Neural cell (in vitro differentiated cells): ENCODE results near the gene NR2C1. TPM values are rescaled to one million over a fixed set of nuclear protein-coding genes. Genes with fewer than 3 reads are reported as not detected.

Source experiments
- H2AFZ ChIP-seq: fragments of 200-600, 300-800 bp; sonication (generic), shearing (Covaris generic); 2 replicates; pipeline ENCODE4 v1.6.0; 2014; ENCODE audit warnings: low read depth, mild to moderate bottlenecking, antibody characterized with exemption, low read length, moderate library complexity
- H3F3A ChIP-seq: fragments of 200-600 bp; shearing (Covaris generic); 2 replicates; pipeline ENCODE4 v1.6.1; 2016; ENCODE audit warnings: mild to moderate bottlenecking, moderate library complexity, mixed read lengths, antibody characterized with exemption, low read length; ENCODE audit not compliant: insufficient read depth, poor library complexity, severe bottlenecking
- H3K27ac ChIP-seq: fragments of 200-600, 300-800 bp; sonication (generic), shearing (Covaris generic); 2 replicates; pipeline ENCODE4 v1.5.1; 2014; ENCODE audit warnings: mild to moderate bottlenecking, low read length, moderate library complexity
- H3K27me3 ChIP-seq: fragments of 300-800, 200-600 bp; sonication (generic), shearing (Covaris generic); 2 replicates; pipeline ENCODE4 v1.6.0; 2014; ENCODE audit warnings: mild to moderate bottlenecking, low read depth, low read length, moderate library complexity; ENCODE audit not compliant: insufficient read depth
- H3K36me3 ChIP-seq: fragments of 300-800, 200-600 bp; sonication (generic), shearing (Covaris generic); 2 replicates; pipeline ENCODE4 v1.5.1; 2014; ENCODE audit warnings: mild to moderate bottlenecking, antibody characterized with exemption, low read length, moderate library complexity; ENCODE audit not compliant: insufficient read depth
- H3K4me2 ChIP-seq: fragments of 300-800, 200-600 bp; sonication (generic), shearing (Covaris generic); 2 replicates; pipeline ENCODE4 v1.6.0; 2014; ENCODE audit warnings: mild to moderate bottlenecking, low read length
- H3K4me3 ChIP-seq: fragments of 300-800, 200-600 bp; sonication (generic), shearing (Covaris generic); 2 replicates; pipeline ENCODE4 v1.5.1; 2014; ENCODE audit warnings: mild to moderate bottlenecking, low read length, moderate library complexity
- H3K79me2 ChIP-seq: fragments of 200-600 bp; shearing (Covaris generic); replicated peaks from 2 replicates; pipeline ENCODE4 v1.6.0; 2014; ENCODE audit warnings: mild to moderate bottlenecking, low read length, moderate library complexity; ENCODE audit not compliant: insufficient read depth
- H3K9ac ChIP-seq: fragments of 300-800, 200-600 bp; sonication (generic), shearing (Covaris generic); 2 replicates; pipeline ENCODE4 v1.6.1; 2016; ENCODE audit warnings: mild to moderate bottlenecking, low read length, mixed read lengths
- H3K9me2 ChIP-seq: fragments of 200-600 bp; shearing (Covaris generic); 2 replicates; pipeline ENCODE4 v1.6.1; 2016; ENCODE audit warnings: mild to moderate bottlenecking, low read length, mixed read lengths; ENCODE audit not compliant: insufficient read depth
- H3K9me3 ChIP-seq: fragments of 200-600, 300-800 bp; sonication (generic), shearing (Covaris generic); 2 replicates; pipeline ENCODE4 v1.6.1; 2016; ENCODE audit warnings: mild to moderate bottlenecking, mixed run types, low read length, moderate library complexity, mixed read lengths
- H4K20me1 ChIP-seq: fragments of 200-600 bp; shearing (Covaris generic); 2 replicates; pipeline ENCODE4 v1.6.1; 2016; ENCODE audit warnings: mild to moderate bottlenecking, mixed run types; ENCODE audit not compliant: insufficient read depth
- EP300 ChIP-seq: fragments of 450-650 bp; conservative IDR thresholded peaks from 2 replicates; pipeline ENCODE4 v1.6.1; 2014; ENCODE audit warnings: antibody characterized with exemption, mild to moderate bottlenecking, moderate library complexity; ENCODE audit not compliant: poor library complexity, severe bottlenecking
- EZH2 ChIP-seq: fragments of 200-600, 300-800 bp; shearing (Covaris generic), sonication (generic); IDR thresholded peaks from 2 replicates; pipeline ENCODE4 v1.6.1; 2014; ENCODE audit warnings: antibody characterized with exemption, low read length, borderline replicate concordance, mild to moderate bottlenecking; ENCODE audit not compliant: insufficient read depth, poor library complexity, severe bottlenecking
- MXI1 ChIP-seq: fragments of 450-650 bp; conservative IDR thresholded peaks from 2 replicates; pipeline ENCODE4 v1.6.1; 2014; ENCODE audit warnings: antibody characterized with exemption, mild to moderate bottlenecking; ENCODE audit not compliant: poor library complexity, severe bottlenecking
- POLR2AphosphoS5 ChIP-seq: IDR thresholded peaks from 2 replicates; pipeline ENCODE4 v1.6.1; 2012
- RAD21 ChIP-seq: fragments of 450-650 bp; conservative IDR thresholded peaks from 2 replicates; pipeline ENCODE4 v1.6.1; 2014; ENCODE audit warnings: antibody characterized with exemption, mild to moderate bottlenecking, moderate library complexity
- SMC3 ChIP-seq: fragments of 450-650 bp; conservative IDR thresholded peaks from 2 replicates; pipeline ENCODE4 v1.6.1; 2014; ENCODE audit warnings: antibody characterized with exemption, mild to moderate bottlenecking, moderate library complexity; ENCODE audit not compliant: poor library complexity
- TAF1 ChIP-seq: IDR thresholded peaks from 2 replicates; pipeline ENCODE4 v1.6.1; 2012; ENCODE audit warnings: low read depth
- polyA minus RNA-seq: library from RNA; depleted of rRNA, polyadenylated mRNA; stranded (reverse); fragments of >200 nt; gene quantifications from 2 replicates; pipeline ENCODE4 v1.2.3, GENCODE V29; 2014
- polyA plus RNA-seq: library from polyadenylated mRNA; depleted of rRNA; stranded (reverse); fragments of >200 nt; gene quantifications from 2 replicates; pipeline ENCODE4 v1.2.3, GENCODE V29; 2014
- TF ChIP-seq, protein P1 (sequence below): IDR thresholded peaks from 2 replicates; pipeline ENCODE4 v1.6.1; 2012; ENCODE audit warnings: borderline replicate concordance
- TF ChIP-seq, protein P2 (sequence below): fragments of 450-650 bp; IDR thresholded peaks from 2 replicates; pipeline ENCODE4 v1.5.1; 2014; ENCODE audit warnings: antibody characterized with exemption, mild to moderate bottlenecking, moderate library complexity; ENCODE audit not compliant: poor library complexity, severe bottlenecking

Gene NR2C1
- polyA plus RNA-seq (117 and 137 TPM in 2 replicates), polyA minus RNA-seq (77.9 and 87.1 TPM in 2 replicates)

DNA sequence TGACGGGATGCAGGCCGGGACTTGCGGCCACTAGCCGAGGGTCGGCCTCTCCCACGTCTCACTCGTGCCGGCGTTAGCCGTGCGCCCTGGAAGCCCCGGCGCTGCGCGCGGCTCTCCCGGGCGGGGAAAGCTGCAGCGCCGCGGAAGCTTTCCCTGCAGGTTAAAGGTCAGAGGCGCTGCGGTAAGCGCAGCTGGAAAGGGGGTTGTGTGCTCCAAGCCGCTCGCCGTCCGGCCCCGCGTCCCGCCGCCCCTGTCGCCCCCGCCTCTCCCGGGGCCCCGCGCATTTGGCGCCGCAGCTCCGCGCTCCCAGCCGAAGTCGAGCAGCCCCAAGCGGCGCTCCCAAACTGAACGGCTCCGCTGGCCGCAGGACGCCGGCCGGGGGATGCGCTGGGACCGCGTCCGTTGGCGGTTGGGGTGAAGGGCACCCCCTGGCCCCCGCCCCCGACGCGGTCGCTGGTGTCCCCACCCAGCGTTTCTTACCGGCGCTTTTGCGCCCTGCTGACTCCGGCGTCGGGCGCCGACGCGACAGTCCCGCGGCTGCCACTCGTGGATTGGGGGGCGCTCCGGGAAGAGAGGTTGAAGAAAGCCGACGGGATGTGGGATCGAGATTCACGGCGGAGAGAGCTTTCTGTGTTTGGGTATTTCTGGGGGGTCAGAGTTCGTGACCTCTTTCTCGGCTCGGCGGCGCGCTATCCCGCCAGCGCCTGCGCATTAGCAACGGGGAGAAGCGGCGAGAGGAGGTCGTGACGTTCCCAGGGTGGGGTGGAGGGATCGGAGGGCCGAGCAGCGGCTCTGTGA lies at the start of gene NR2C1:
Gene NR2C1 (minus strand): TSS at position 719 of the 798 bp plus-strand sequence. CDS start 6,234 bp downstream, outside the sequence.
- H3K4me2 ChIP-seq = peak within 1 kb of the TSS; percentile 81
- peak within 1 kb of the TSS; percentile 76 for H2AFZ ChIP-seq
- H3K79me2 ChIP-seq = peaks cover 36% of the 10 kb centered on the region
- H3K27ac ChIP-seq = peak within 1 kb of the TSS; percentile 71
- H3K4me3 ChIP-seq = peak within 1 kb of the TSS; percentile 85
- H3K9me3 ChIP-seq = no peaks in the 10 kb centered on the region
- no peaks in the 10 kb centered on the region for H4K20me1 ChIP-seq
- no peaks in the 10 kb centered on the region for H3K27me3 ChIP-seq
- peak within 1 kb of the TSS; percentile 78 for H3K9ac ChIP-seq
- no peaks in the 10 kb centered on the region for H3K36me3 ChIP-seq
- no peaks in the 10 kb centered on the region for H3K9me2 ChIP-seq
- TF ChIP-seq RAD21 = peak; percentile 63
- TF ChIP-seq EZH2 = no peak
- no peak for TF ChIP-seq TAF1
- TF ChIP-seq EP300 = no peak
- no peak for TF ChIP-seq SMC3
- peak; percentile 53 for TF ChIP-seq POLR2AphosphoS5
- H3F3A ChIP-seq = no peaks in the 10 kb centered on the region

DNA sequence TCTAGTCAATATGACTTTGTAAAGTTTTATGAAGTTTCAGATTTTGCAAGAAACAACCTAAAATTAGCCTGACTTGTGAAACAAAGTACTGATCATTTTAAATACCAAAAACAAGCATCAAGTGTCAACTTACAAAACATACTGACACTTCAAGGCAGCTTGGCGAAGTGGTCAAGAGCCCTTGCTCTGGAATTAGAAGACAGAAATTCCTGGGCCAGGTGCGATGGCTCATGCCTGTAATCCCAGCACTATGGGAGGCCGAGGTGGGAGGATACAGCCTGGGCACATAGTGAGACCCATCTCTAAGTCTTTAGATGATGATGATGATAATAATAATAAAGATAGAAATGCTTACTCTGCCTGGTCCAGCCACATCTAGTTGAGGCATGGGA lies 45.4 kb upstream of the NR2C1 start:
- Histone ChIP-seq H4K20me1 (no peaks in the 10 kb centered on the region), H3K4me2 (no peak overlapping the region), H2AFZ (no peak overlapping the region), H3K27me3 (no peaks in the 10 kb centered on the region), H3K36me3 (no peaks in the 10 kb centered on the region), H3K9ac (no peak overlapping the region), H3K9me2 (no peaks in the 10 kb centered on the region), H3K27ac (no peak overlapping the region), H3K9me3 (no peaks in the 10 kb centered on the region), H3K4me3 (no peak overlapping the region), H3F3A (no peaks in the 10 kb centered on the region), H3K79me2 (no peaks in the 10 kb centered on the region)
- TF ChIP-seq SMC3 (no peak), TAF1 (no peak), EZH2 (no peak), RAD21 (no peak), EP300 (no peak), POLR2AphosphoS5 (no peak), MXI1 (no peak)
- TF ChIP-seq, protein P1, sequence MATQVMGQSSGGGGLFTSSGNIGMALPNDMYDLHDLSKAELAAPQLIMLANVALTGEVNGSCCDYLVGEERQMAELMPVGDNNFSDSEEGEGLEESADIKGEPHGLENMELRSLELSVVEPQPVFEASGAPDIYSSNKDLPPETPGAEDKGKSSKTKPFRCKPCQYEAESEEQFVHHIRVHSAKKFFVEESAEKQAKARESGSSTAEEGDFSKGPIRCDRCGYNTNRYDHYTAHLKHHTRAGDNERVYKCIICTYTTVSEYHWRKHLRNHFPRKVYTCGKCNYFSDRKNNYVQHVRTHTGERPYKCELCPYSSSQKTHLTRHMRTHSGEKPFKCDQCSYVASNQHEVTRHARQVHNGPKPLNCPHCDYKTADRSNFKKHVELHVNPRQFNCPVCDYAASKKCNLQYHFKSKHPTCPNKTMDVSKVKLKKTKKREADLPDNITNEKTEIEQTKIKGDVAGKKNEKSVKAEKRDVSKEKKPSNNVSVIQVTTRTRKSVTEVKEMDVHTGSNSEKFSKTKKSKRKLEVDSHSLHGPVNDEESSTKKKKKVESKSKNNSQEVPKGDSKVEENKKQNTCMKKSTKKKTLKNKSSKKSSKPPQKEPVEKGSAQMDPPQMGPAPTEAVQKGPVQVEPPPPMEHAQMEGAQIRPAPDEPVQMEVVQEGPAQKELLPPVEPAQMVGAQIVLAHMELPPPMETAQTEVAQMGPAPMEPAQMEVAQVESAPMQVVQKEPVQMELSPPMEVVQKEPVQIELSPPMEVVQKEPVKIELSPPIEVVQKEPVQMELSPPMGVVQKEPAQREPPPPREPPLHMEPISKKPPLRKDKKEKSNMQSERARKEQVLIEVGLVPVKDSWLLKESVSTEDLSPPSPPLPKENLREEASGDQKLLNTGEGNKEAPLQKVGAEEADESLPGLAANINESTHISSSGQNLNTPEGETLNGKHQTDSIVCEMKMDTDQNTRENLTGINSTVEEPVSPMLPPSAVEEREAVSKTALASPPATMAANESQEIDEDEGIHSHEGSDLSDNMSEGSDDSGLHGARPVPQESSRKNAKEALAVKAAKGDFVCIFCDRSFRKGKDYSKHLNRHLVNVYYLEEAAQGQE = no peak
- TF ChIP-seq, protein P2, sequence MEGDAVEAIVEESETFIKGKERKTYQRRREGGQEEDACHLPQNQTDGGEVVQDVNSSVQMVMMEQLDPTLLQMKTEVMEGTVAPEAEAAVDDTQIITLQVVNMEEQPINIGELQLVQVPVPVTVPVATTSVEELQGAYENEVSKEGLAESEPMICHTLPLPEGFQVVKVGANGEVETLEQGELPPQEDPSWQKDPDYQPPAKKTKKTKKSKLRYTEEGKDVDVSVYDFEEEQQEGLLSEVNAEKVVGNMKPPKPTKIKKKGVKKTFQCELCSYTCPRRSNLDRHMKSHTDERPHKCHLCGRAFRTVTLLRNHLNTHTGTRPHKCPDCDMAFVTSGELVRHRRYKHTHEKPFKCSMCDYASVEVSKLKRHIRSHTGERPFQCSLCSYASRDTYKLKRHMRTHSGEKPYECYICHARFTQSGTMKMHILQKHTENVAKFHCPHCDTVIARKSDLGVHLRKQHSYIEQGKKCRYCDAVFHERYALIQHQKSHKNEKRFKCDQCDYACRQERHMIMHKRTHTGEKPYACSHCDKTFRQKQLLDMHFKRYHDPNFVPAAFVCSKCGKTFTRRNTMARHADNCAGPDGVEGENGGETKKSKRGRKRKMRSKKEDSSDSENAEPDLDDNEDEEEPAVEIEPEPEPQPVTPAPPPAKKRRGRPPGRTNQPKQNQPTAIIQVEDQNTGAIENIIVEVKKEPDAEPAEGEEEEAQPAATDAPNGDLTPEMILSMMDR = no peak
